K562 (cell line): ENCODE results near the gene S100A3. TPM values are rescaled to one million over a fixed set of nuclear protein-coding genes. Genes with fewer than 3 reads are reported as not detected.

Experiments used
- ATAC-seq: fragments of 200-7000 bp; cut with Tn5 transposase; 3 replicates; pipeline ENCODE4 v1.9.1; 2020; ENCODE audit warnings: moderate library complexity
- BruUV-seq: library from RNA; stranded (reverse); fragments of 400-500 nt; replicated peaks from 2 replicates; lab custom pipeline; 2021; lab: Mats Ljungman, UMichigan
- CTCF ChIA-PET: fragments of 300-600 bp; formaldehyde crosslinking; extraction: SDS; loops from one replicate; lab custom pipeline; 2021; ENCODE audit warnings: low intra/inter-chr PET ratio; lab: Yijun Ruan, JAX
- POLR2A ChIA-PET: fragments of 300-600, 350-650 bp; sonication (Branson Sonifier 250); formaldehyde crosslinking; extraction: SDS; loops from one replicate; lab custom pipeline; 2021; ENCODE audit warnings: antibody characterized with exemption, inconsistent platforms; lab: Yijun Ruan, JAX
- DNase-seq, 4 experiments: peaks; one replicate each; pipeline versions ENCODE4 v3.0.0 to v3.0.0-alpha.2; 2011 to 2018; ENCODE audit warnings: low spot score in 3 of 4, mixed read lengths in 3 of 4; ENCODE audit errors: extremely low read depth in 1 of 4
- FAIRE-seq: peaks from 2 replicates; lab custom pipeline; 2011; peaks lifted over from hg19 to GRCh38; lab: Jason Lieb, UNC
- H2AFZ ChIP-seq: 2 replicates; pipeline ENCODE4 v1.6.0; 2011; ENCODE audit warnings: low read depth, low read length, control low read depth, inconsistent platforms
- H3K27ac ChIP-seq: fragments of 200-600 bp; 3 replicates; pipeline ENCODE4 v1.8.0; 2011; ENCODE audit warnings: low read depth, mild to moderate bottlenecking, control low read depth, inconsistent platforms, low read length, moderate library complexity, mixed read lengths; ENCODE audit errors: extremely low read depth
- H3K27me3 ChIP-seq, 2 experiments: fragments of 300-600 bp in 1 of 2; 2 replicates in 1 of 2; 3 replicates in 1 of 2; pipeline versions ENCODE4 v1.6.0 to v1.8.0; 2011; ENCODE audit warnings: inconsistent platforms in 2 of 2, low read length in 2 of 2, mild to moderate bottlenecking in 1 of 2, mixed read lengths in 1 of 2, moderate library complexity in 1 of 2; ENCODE audit not compliant: control insufficient read depth in 2 of 2, insufficient read depth in 2 of 2
- H3K36me3 ChIP-seq: fragments of 300-600 bp; 3 replicates; pipeline ENCODE4 v1.8.0; 2011; ENCODE audit warnings: mild to moderate bottlenecking, low read length, inconsistent platforms; ENCODE audit not compliant: control insufficient read depth, insufficient read depth
- H3K4me1 ChIP-seq, 2 experiments: fragments of 200-600 bp in 1 of 2; replicated peaks in 1 of 2; 2 replicates in 1 of 2; 3 replicates in 1 of 2; pipeline versions ENCODE4 v1.5.1 to v1.8.0; 2011; ENCODE audit warnings: inconsistent platforms in 2 of 2, low read length in 2 of 2, mild to moderate bottlenecking in 1 of 2, mixed read lengths in 1 of 2, moderate library complexity in 1 of 2; ENCODE audit not compliant: control insufficient read depth in 2 of 2, insufficient read depth in 2 of 2
- H3K4me2 ChIP-seq: 2 replicates; pipeline ENCODE4 v1.6.1; 2011; ENCODE audit warnings: low read length, control low read depth, inconsistent platforms, mixed read lengths; ENCODE audit not compliant: insufficient read depth
- H3K4me3 ChIP-seq: fragments of 200-600 bp; sonication (generic), shearing (Covaris generic); 2 replicates; pipeline ENCODE4 v1.5.1; 2016; ENCODE audit warnings: control low read depth, inconsistent platforms
- H3K79me2 ChIP-seq: fragments of 200-600 bp; 3 replicates; pipeline ENCODE4 v1.8.0; 2011; ENCODE audit warnings: low read length, inconsistent platforms; ENCODE audit not compliant: control insufficient read depth, insufficient read depth
- H3K9ac ChIP-seq, 2 experiments: 2 replicates each; pipeline versions ENCODE4 v1.6.0 to v1.6.1; 2011; ENCODE audit warnings: low read depth in 2 of 2, low read length in 2 of 2, control low read depth in 1 of 2, inconsistent platforms in 1 of 2, mild to moderate bottlenecking in 1 of 2, mixed read lengths in 1 of 2; ENCODE audit not compliant: insufficient read depth in 1 of 2
- H3K9me1 ChIP-seq: one replicate; pipeline ENCODE4 v1.6.0; 2011; ENCODE audit warnings: inconsistent platforms, mild to moderate bottlenecking, low read length, moderate library complexity; ENCODE audit not compliant: control insufficient read depth, insufficient read depth
- H3K9me3 ChIP-seq: replicated peaks from 2 replicates; pipeline ENCODE4 v1.5.1; 2011; ENCODE audit warnings: low read depth, low read length, inconsistent platforms; ENCODE audit not compliant: control insufficient read depth, insufficient read depth
- H4K20me1 ChIP-seq: replicated peaks from 2 replicates; pipeline ENCODE4 v1.6.1; 2011; ENCODE audit warnings: low read length, inconsistent platforms, mixed read lengths; ENCODE audit not compliant: control insufficient read depth, insufficient read depth
- DEAF1 ChIP-seq: fragments of 450-650 bp; formaldehyde crosslinking; IDR thresholded peaks from 2 replicates; pipeline ENCODE4 v1.4.0; 2020; ENCODE audit warnings: mild to moderate bottlenecking, moderate library complexity
- EGR1 ChIP-seq: fragments of 450-650 bp; conservative IDR thresholded peaks from 2 replicates; pipeline ENCODE4 v1.6.1; 2017; ENCODE audit warnings: mild to moderate bottlenecking
- SMARCC2 ChIP-seq: fragments of 450-650 bp; IDR thresholded peaks from 2 replicates; pipeline ENCODE4 v1.6.1; 2017; ENCODE audit warnings: antibody characterized with exemption, moderate library complexity, mild to moderate bottlenecking, low read depth
- WGBS: fragments of 100-300 bp; shearing (Covaris generic); methylation state at CpG from one replicate; pipeline ENCODE4 v1.1.6; 2016; ENCODE audit warnings: low coverage, mixed read lengths; ENCODE audit not compliant: insufficient coverage; ENCODE audit errors: missing lambda C conversion rate; 5-methylcytosine and 5-hydroxymethylcytosine counted together
- in situ Hi-C: fragments of 300-500 bp; cut with MboI; formaldehyde crosslinking; loops from 4 replicates; pipeline ENCODE4 v1.15.0; 2018; ENCODE audit warnings: inconsistent platforms, mixed read lengths
- intact Hi-C: fragments of 100-400 bp; cut with micrococcal nuclease; formaldehyde crosslinking; loops from 2 replicates; pipeline ENCODE4 v1.14.2; 2022
- polyA plus RNA-seq, 8 experiments: library from polyadenylated mRNA; depleted of rRNA in 4 of 8; stranded (reverse) in 5 of 8; unstranded in 3 of 8; fragments of >200 nt; fragmentation: Nextera tagmentation in 2 of 8; fragmentation: Illumina TruSeq in 1 of 8; extraction: Ambion mirVana in 2 of 8; extraction: Trizol in 1 of 8; gene quantifications; 2 replicates each; pipeline versions ENCODE4 v1.2.1 to v1.2.3, GENCODE V29; 2011 to 2014; ENCODE audit warnings: inconsistent platforms in 1 of 8, missing spikeins in 1 of 8
- total RNA-seq, 7 experiments: library from RNA; depleted of rRNA in 6 of 7; stranded (reverse); fragments of >200 nt in 6 of 7; fragmentation: Illumina TruSeq in 2 of 7; extraction: Trizol in 2 of 7; gene quantifications; 2 replicates each; pipeline versions ENCODE4 v1.2.1 to v1.2.3, GENCODE V29; 2011 to 2021; ENCODE audit warnings: low replicate concordance in 1 of 7

S100A3 gene
- total and polyA plus RNA-seq, 9 of the 15 experiments (the other 6 are each of a cell fraction or from before 2014, with no cell fraction given), result 0.08 to 1.7 (median 0.18) TPM; not detected in 4

- Histone ChIP-seq H3K36me3 (no peaks in the 10 kb centered on the region), H3K27me3 (no peaks in the 10 kb centered on the region), H3K4me1 (peaks cover 0 to 5% of the 10 kb centered on the region in 2 experiments; a peak in 2 of 5 replicates), H3K4me2 (no peak overlapping the region; the same call in 1 of the 2 replicates), H3K9me1 (no peaks in the 10 kb centered on the region), H4K20me1 (no peaks in the 10 kb centered on the region), H3K9ac (peak overlapping the region in 1 of 2 experiments; percentile 78; a peak in 1 of 4 replicates), H3K79me2 (no peaks in the 10 kb centered on the region), H3K27ac (no peak overlapping the region), H3K4me3 (no peak overlapping the region), H2AFZ (no peak overlapping the region), H3K9me3 (no peaks in the 10 kb centered on the region)
- DNase-seq (peak in 1 of 4 experiments; percentile 35), ATAC-seq (peak; percentile 71), FAIRE-seq (no peak)
- POLR2A ChIA-PET, result interaction anchor here (0.6 to 1.1 kb wide), 8 partner anchors 14 to 56 kb away, joined by 3 to 4 read pairs (median 3); partner anchors contain the start of gene CHTOP
- 1% methylated on average over 9 of the region's 9 CpGs for WGBS
- intact Hi-C loops, result no loop called here
- CTCF ChIA-PET, result no interaction called here
- TF ChIP-seq EGR1, result 0 out of 2 replicates have a peak, but pooled peaks have one; percentile 15
- TF ChIP-seq DEAF1 (CRISPR knock-in tag), result no peak
- in situ Hi-C loops, result no loop called here
- no TSS peak for BruUV-seq
Measured at GRCh38 chr1:153577624-153578051, 28.6 kb upstream of the S100A3 start.

DNA sequence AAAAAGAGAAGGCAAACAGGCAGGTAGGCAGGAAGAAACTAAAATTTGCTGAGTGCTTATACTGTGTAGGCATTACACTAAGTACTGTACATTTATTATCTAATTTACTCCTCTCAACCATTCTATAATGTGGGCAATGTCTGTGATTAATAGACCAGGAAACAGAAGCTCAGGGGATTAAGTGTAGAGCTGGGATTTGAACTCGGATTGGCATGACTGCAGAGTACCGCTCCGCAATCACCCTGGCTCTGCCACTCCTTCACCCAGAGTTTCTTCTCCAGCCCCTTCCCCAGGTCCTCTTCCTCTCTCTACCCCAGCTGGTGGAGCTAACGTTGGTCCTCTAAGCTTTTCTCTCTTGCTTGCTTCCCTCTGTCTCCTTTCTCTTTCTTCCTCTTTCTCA lies 28.1 kb upstream of the S100A3 start:
- no peak for TF ChIP-seq SMARCC2
- 4% methylated on average over 4 of the region's 4 CpGs for WGBS
- Histone ChIP-seq H3K27ac (no peak overlapping the region), H3K27me3 (no peaks in the 10 kb centered on the region), H3K4me3 (no peak overlapping the region), H3K36me3 (no peaks in the 10 kb centered on the region), H3K4me1 (peaks cover 0 to 5% of the 10 kb centered on the region in 2 experiments; a peak in 2 of 5 replicates), H3K9me1 (no peaks in the 10 kb centered on the region), H3K9me3 (no peaks in the 10 kb centered on the region), H4K20me1 (no peaks in the 10 kb centered on the region), H3K79me2 (no peaks in the 10 kb centered on the region), H3K9ac (no peak overlapping the region; a peak in 1 of 4 replicates), H3K4me2 (no peak overlapping the region), H2AFZ (no peak overlapping the region)
- in situ Hi-C loops (no loop called here), intact Hi-C loops (no loop called here)
- no peak for DNase-seq
- ChIA-PET POLR2A (interaction anchor here (0.6 to 1.1 kb wide), 7 partner anchors 14 to 57 kb away, joined by 3 to 4 read pairs (median 3); partner anchors contain the start of gene CHTOP), CTCF (no interaction called here)
- BruUV-seq, result no TSS peak
- no peak for ATAC-seq
- FAIRE-seq, result no peak
